ENCODE data around the gene ABCA7.

Gene ABCA7

DNA sequence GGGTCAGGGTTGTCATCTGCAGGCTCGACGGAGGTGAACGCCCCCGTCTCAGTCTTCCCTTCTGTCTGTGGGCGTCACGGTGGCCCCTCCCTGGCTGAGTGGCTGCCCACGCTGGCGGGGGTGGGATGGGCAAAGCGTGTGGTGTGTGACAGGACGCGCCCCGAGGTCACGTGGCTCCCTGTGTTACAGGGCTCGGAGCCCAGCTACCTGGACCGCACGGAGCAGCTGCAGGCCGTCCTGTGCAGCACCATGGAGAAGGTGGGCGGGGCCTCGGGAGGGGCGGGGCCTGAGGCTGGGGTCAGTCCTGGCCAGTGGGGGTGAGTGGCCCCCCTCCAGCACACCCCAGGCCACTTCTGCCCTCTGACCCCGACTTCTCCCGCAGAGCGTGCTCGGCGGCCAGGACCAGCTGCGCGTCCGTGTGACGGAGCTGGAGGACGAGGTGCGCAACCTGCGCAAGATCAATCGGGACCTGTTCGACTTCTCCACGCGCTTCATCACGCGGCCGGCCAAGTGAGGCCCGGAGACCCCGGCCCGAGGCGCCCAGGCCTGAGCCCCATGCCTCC lies 46.0 kb upstream of the ABCA7 start:
- TF ChIP-seq Cebpa-rat (IDR thresholded peaks at IDR 0.05) = no peak

GRCh38 chr19:994516-994915 lies 45.4 kb upstream of the ABCA7 start:
- Histone ChIP-seq H4K20me1 (peaks cover 69% of the 10 kb centered on the region), H3K36me3 (peaks cover 50% of the 10 kb centered on the region), H3K4me2 (peak overlapping the region; percentile 21), H3K27me3 (peaks cover 52% of the 10 kb centered on the region), H3K9ac (no peak overlapping the region), H3K27ac (no peak overlapping the region), H3K4me3 (no peak overlapping the region), H3K9me3 (no peaks in the 10 kb centered on the region), H3K4me1 (peaks cover 29% of the 10 kb centered on the region)
- no peak for TF ChIP-seq Cebpa-rat (IDR thresholded peaks at IDR 0.05)

More for the DNA sequence above, 46.0 kb upstream of the ABCA7 start:
- Histone ChIP-seq H3K9ac (no peak overlapping the region), H3K9me3 (no peaks in the 10 kb centered on the region), H3K27me3 (peaks cover 46% of the 10 kb centered on the region), H3K4me3 (no peak overlapping the region), H4K20me1 (peaks cover 74% of the 10 kb centered on the region), H3K36me3 (peaks cover 54% of the 10 kb centered on the region), H3K4me2 (no peak overlapping the region), H3K27ac (no peak overlapping the region), H3K4me1 (peaks cover 35% of the 10 kb centered on the region)

DNA sequence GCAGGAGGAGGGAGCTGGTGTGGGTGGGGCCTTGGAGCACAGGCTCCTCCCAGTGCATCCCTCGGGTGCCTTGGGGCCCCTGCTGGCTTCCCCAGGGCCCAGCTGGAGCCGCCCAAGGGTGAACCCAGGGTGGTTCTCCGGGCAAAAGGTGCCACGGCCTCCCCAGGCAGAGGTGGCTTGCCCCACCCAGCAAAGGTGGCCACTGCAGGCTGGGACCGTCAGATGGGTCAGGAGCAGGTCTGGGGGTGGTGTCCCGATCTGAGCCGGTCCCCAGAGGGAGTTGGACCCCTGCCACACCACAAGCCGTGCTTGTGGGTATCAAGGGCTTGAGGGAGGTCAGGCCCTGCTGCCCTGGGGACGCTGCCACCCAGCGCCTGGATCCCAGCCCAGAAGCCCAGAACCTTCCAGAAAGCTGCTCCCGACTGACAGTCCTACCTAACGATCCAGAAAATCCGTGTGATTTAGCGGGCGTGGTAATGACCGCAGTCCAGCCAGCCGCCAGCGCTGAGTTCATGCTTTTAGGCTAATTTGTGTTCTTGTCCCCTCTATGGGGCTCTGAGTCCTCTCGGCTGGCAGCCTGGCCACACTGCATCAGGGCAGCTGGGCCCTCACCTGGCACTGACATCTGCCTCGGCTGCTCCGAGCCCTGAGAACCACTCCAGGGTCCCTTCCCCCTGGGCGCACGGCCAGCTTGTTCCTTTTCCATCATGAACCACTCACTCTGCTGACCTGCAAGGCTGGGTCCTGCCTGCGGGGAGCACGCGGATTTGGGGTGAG lies 44.7 kb upstream of the ABCA7 start:
- peaks cover 59% of the 10 kb centered on the region for H3K27me3 ChIP-seq
- no peak overlapping the region for H3K27ac ChIP-seq
- peaks cover 28% of the 10 kb centered on the region for H3K4me1 ChIP-seq
- peak overlapping the region; percentile 67 for H3K4me2 ChIP-seq
- H3K9me3 ChIP-seq = no peaks in the 10 kb centered on the region
- peaks cover 43% of the 10 kb centered on the region for H3K36me3 ChIP-seq
- no peak overlapping the region for H3K4me3 ChIP-seq
- H4K20me1 ChIP-seq = peaks cover 64% of the 10 kb centered on the region
- TF ChIP-seq Cebpa-rat (IDR thresholded peaks at IDR 0.05) = no peak
- H3K9ac ChIP-seq = no peak overlapping the region

GRCh38 chr19:996051-996838 lies 43.7 kb upstream of the ABCA7 start:
- TF ChIP-seq Cebpa-rat (IDR thresholded peaks at IDR 0.05) = no peak
- H3K9me3 ChIP-seq = no peaks in the 10 kb centered on the region
- H3K4me2 ChIP-seq = peak overlapping the region; percentile 67
- H3K27ac ChIP-seq = no peak overlapping the region
- H3K9ac ChIP-seq = no peak overlapping the region
- peaks cover 74% of the 10 kb centered on the region for H4K20me1 ChIP-seq
- H3K36me3 ChIP-seq = peaks cover 33% of the 10 kb centered on the region
- peaks cover 38% of the 10 kb centered on the region for H3K4me1 ChIP-seq
- H3K4me3 ChIP-seq = 0 out of 2 replicates have a peak overlapping the region, but pooled peaks have one; percentile 38
- H3K27me3 ChIP-seq = peaks cover 69% of the 10 kb centered on the region

DNA sequence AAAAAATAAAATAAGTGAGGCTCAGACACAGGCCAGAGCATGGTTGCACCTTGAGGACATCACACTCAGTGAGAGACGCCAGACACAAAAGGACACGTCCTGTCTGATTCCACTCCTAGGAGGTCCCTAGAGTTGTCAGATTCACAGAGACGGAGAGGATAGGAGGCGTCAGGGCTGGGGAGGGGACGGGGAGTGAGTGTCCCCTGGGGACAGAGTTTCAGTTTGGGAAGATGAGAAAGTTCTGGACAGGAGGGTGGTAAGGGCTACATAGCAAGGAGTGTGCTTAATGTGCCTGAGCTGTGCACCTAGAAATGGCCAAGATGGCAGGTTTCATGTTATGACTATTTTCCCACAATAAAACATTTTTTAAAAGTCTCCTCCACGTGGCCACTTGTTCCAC lies 41.8 kb upstream of the ABCA7 start:
- peaks cover 86% of the 10 kb centered on the region for H3K27me3 ChIP-seq
- H3K36me3 ChIP-seq = peaks cover 20% of the 10 kb centered on the region
- no peak overlapping the region for H3K9ac ChIP-seq
- H3K4me1 ChIP-seq = peaks cover 44% of the 10 kb centered on the region
- H3K27ac ChIP-seq = no peak overlapping the region
- no peak overlapping the region for H3K4me2 ChIP-seq
- TF ChIP-seq Cebpa-rat (IDR thresholded peaks at IDR 0.05) = no peak
- H4K20me1 ChIP-seq = peaks cover 69% of the 10 kb centered on the region
- no peak overlapping the region for H3K4me3 ChIP-seq
- no peaks in the 10 kb centered on the region for H3K9me3 ChIP-seq

GRCh38 chr19:999379-999719 lies 40.6 kb upstream of the ABCA7 start:
- Histone ChIP-seq H3K4me1 (peaks cover 42% of the 10 kb centered on the region), H3K9me3 (no peaks in the 10 kb centered on the region), H3K27me3 (peaks cover 92% of the 10 kb centered on the region), H3K36me3 (peaks cover 7% of the 10 kb centered on the region), H4K20me1 (peaks cover 62% of the 10 kb centered on the region), H3K4me3 (no peak overlapping the region), H3K27ac (no peak overlapping the region), H3K9ac (no peak overlapping the region), H3K4me2 (no peak overlapping the region)
- TF ChIP-seq Cebpa-rat (IDR thresholded peaks at IDR 0.05) = no peak

GRCh38 chr19:1000095-1000494 lies 39.8 kb upstream of the ABCA7 start, which contains the start of gene GRIN3B:
Gene GRIN3B, plus strand, starts transcription at chr19:1000419. Its CDS starts 19 bp downstream, at chr19:1000438.
- peaks cover 54% of the 10 kb centered on the region for H4K20me1 ChIP-seq
- peaks cover 85% of the 10 kb centered on the region for H3K27me3 ChIP-seq
- H3K27ac ChIP-seq = no peak within 1 kb of the TSS
- H3K36me3 ChIP-seq = no peaks in the 10 kb centered on the region
- no peak for TF ChIP-seq Cebpa-rat (IDR thresholded peaks at IDR 0.05)
- peaks cover 35% of the 10 kb centered on the region for H3K4me1 ChIP-seq
- H3K9me3 ChIP-seq = no peaks in the 10 kb centered on the region
- peak within 1 kb of the TSS; percentile 66 for H3K4me2 ChIP-seq
- no peak within 1 kb of the TSS for H3K9ac ChIP-seq
- H3K4me3 ChIP-seq = peak within 1 kb of the TSS; percentile 55

DNA sequence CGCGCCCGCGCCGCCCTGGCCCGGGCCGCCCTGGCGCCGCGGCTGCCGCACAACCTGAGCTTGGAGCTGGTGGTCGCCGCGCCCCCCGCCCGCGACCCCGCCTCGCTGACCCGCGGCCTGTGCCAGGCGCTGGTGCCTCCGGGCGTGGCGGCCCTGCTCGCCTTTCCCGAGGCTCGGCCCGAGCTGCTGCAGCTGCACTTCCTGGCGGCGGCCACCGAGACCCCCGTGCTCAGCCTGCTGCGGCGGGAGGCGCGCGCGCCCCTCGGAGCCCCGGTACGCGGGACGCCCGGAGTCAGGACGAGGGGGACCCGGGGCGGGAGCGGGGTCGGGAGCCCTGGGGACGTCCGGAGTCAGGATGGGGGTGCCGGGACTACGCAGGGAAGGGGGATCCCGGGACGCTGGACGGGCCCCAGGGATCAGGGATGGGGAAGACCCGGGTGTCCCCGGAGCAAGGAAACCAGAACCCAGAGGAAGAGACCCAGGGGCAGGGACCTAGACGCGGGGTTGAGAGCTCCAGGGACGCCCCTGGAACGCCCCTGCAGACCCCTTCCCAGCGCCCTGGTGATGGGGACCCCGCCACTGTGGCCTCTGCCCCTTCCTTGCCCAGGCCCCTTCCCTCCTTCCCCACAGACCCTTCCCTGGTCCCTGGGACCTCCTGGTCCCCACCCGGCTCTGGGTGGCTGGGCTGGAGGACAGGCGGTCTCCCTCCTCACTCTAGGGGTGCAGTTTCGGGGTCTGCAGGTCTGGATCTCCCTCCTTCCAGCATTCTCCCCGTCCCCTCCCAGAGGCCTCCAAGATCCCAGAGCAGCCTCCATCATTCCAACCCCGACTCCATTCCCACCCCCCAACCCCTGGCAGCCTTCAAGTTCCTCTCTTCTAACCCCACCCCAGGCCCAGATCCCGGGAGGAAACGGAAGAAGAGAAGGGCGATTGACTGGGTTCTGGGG lies 39.0 kb upstream of the ABCA7 start:
- TF ChIP-seq Cebpa-rat (IDR thresholded peaks at IDR 0.05) = no peak
- H3K27ac ChIP-seq = no peak overlapping the region
- peaks cover 27% of the 10 kb centered on the region for H3K4me1 ChIP-seq
- peak overlapping the region; percentile 66 for H3K4me2 ChIP-seq
- H3K4me3 ChIP-seq = peak overlapping the region; percentile 55
- no peaks in the 10 kb centered on the region for H3K9me3 ChIP-seq
- no peak overlapping the region for H3K9ac ChIP-seq
- peaks cover 47% of the 10 kb centered on the region for H4K20me1 ChIP-seq
- H3K27me3 ChIP-seq = peaks cover 77% of the 10 kb centered on the region
- H3K36me3 ChIP-seq = no peaks in the 10 kb centered on the region
